ENCODE results near the gene PXT1. TPM values are rescaled to one million over a fixed set of nuclear protein-coding genes. Genes with fewer than 3 reads are reported as not detected.

Gene PXT1
- total RNA-seq, 2 experiments from 2014 or later: 0.22 to 0.37 TPM

Other genes with a start within 250 kb of the PXT1 start
- gene BRPF3, start 246.1 kb downstream of the PXT1 start, total RNA-seq: 10 to 100 TPM; 23.7 to 25.4 TPM
- not detected for gene PNPLA1, start 172.8 kb downstream of the PXT1 start, total RNA-seq
- gene BNIP5, start 106.0 kb downstream of the PXT1 start, total RNA-seq: not detected
- 1 to 10 TPM; 8.7 to 9.8 TPM for gene ETV7, start 55.2 kb downstream of the PXT1 start, total RNA-seq
- gene KCTD20, start 146 bp upstream of the PXT1 start, total RNA-seq: 10 to 100 TPM; 45.7 to 50.0 TPM
- gene STK38, start 104.6 kb upstream of the PXT1 start, total RNA-seq: 10 to 100 TPM; 86.5 to 95.3 TPM
- gene SRSF3, start 151.5 kb upstream of the PXT1 start, total RNA-seq: 100 to 1,000 TPM; 389 to 396 TPM
- gene CDKN1A, start 235.9 kb upstream of the PXT1 start, total RNA-seq: 10 to 100 TPM; 25.1 to 25.9 TPM